GM18870 (cell line): ENCODE data around the gene ZFTA.
"Not testable (repeated sequence)": the region's sequence is repeated elsewhere in the genome, so short reads cannot be mapped to it uniquely, and the experiment has no call there.

ENCODE experiments used
- ATAC-seq: cut with Tn5 transposase; IDR thresholded peaks from one replicate; pipeline ENCODE4 v1.9.1; 2021; ENCODE audit warnings: moderate library complexity; ENCODE audit not compliant: unreplicated experiment

The ZFTA gene

GRCh38 chr11:63779039-63779438, 10.5 kb upstream of the ZFTA start:
- no peak for ATAC-seq

GRCh38 chr11:63775191-63775590, 6.6 kb upstream of the ZFTA start:
- no peak for ATAC-seq

GRCh38 chr11:63771741-63772318, 3.3 kb upstream of the ZFTA start:
- ATAC-seq, result not testable (repeated sequence)

- ATAC-seq, result no peak
Measured at GRCh38 chr11:63770763-63771162, 2.2 kb upstream of the ZFTA start.

GRCh38 chr11:63769714-63770455, 1.3 kb upstream of the ZFTA start:
- ATAC-seq, result no peak

GRCh38 chr11:63769042-63769713, 603 bp upstream of the ZFTA start:
- no peak for ATAC-seq

- ATAC-seq, result no peak
Measured at GRCh38 chr11:63767565-63768236, 874 bp downstream of the ZFTA start.

GRCh38 chr11:63767267-63767564, 1.4 kb downstream of the ZFTA start:
- no peak for ATAC-seq

GRCh38 chr11:63766531-63767235, 1.9 kb downstream of the ZFTA start:
- no peak for ATAC-seq

- no peak for ATAC-seq
Measured at GRCh38 chr11:63765688-63766241, 2.8 kb downstream of the ZFTA start.

GRCh38 chr11:63764679-63765647, 3.6 kb downstream of the ZFTA start:
- ATAC-seq, result no peak

GRCh38 chr11:63764340-63764678, 4.3 kb downstream of the ZFTA start:
- ATAC-seq, result no peak

- no peak for ATAC-seq
Measured at GRCh38 chr11:63763496-63764339, 4.9 kb downstream of the ZFTA start.

GRCh38 chr11:63762654-63763495, 5.7 kb downstream of the ZFTA start:
- ATAC-seq, result no peak

GRCh38 chr11:63761931-63762653, 6.5 kb downstream of the ZFTA start:
- ATAC-seq, result no peak

- ATAC-seq, result no peak
Measured at GRCh38 chr11:63761188-63761587, 7.4 kb downstream of the ZFTA start.

GRCh38 chr11:63760487-63761079, 8.0 kb downstream of the ZFTA start:
- no peak for ATAC-seq
